K562 (cell line): ENCODE measurements around the gene KRT80.

Experiments used
- RAD21 ChIP-seq, 2 experiments: fragments of 250-450 bp in 1 of 2; fragments of 450-650 bp in 1 of 2; sonication (Bioruptor Pico) in 1 of 2; formaldehyde crosslinking in 1 of 2; IDR thresholded peaks in 1 of 2; conservative IDR thresholded peaks in 1 of 2; 2 replicates each; pipeline versions ENCODE4 v1.4.0 to v1.8.0; 2020 to 2022; ENCODE audit warnings: mild to moderate bottlenecking in 2 of 2, moderate library complexity in 1 of 2
- TF ChIP-seq, protein P1 (sequence below), 3 experiments: fragments of 200-800 bp in 1 of 3; fragments of 250-450 bp in 1 of 3; fragments of 450-650 bp in 1 of 3; sonication (Bioruptor Pico) in 1 of 3; sonication (Bioruptor generic) in 1 of 3; formaldehyde crosslinking in 1 of 3; IDR thresholded peaks; 2 replicates each; pipeline versions ENCODE4 v1.6.1 to v1.8.0; 2016 to 2022; ENCODE audit warnings: mild to moderate bottlenecking in 2 of 3, missing genetic modification characterization in 2 of 3, missing compliant biosample characterization in 1 of 3, moderate library complexity in 1 of 3

- TF ChIP-seq RAD21 (CRISPR knock-in tag; conservative IDR thresholded peaks at IDR 0.05 in 1 of 2, IDR thresholded peaks at IDR 0.05 in 1 of 2) = no peak
- TF ChIP-seq, protein P1, sequence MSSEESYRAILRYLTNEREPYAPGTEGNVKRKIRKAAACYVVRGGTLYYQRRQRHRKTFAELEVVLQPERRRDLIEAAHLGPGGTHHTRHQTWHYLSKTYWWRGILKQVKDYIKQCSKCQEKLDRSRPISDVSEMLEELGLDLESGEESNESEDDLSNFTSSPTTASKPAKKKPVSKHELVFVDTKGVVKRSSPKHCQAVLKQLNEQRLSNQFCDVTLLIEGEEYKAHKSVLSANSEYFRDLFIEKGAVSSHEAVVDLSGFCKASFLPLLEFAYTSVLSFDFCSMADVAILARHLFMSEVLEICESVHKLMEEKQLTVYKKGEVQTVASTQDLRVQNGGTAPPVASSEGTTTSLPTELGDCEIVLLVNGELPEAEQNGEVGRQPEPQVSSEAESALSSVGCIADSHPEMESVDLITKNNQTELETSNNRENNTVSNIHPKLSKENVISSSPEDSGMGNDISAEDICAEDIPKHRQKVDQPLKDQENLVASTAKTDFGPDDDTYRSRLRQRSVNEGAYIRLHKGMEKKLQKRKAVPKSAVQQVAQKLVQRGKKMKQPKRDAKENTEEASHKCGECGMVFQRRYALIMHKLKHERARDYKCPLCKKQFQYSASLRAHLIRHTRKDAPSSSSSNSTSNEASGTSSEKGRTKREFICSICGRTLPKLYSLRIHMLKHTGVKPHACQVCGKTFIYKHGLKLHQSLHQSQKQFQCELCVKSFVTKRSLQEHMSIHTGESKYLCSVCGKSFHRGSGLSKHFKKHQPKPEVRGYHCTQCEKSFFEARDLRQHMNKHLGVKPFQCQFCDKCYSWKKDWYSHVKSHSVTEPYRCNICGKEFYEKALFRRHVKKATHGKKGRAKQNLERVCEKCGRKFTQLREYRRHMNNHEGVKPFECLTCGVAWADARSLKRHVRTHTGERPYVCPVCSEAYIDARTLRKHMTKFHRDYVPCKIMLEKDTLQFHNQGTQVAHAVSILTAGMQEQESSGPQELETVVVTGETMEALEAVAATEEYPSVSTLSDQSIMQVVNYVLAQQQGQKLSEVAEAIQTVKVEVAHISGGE (CRISPR knock-in tag; IDR thresholded peaks at IDR 0.05) = no peak
Observed at GRCh38 chr12:52207106-52207505, 15.3 kb upstream of the KRT80 start.
